ENCODE measurements around the gene PITPNC1. TPM values are rescaled to one million over a fixed set of nuclear protein-coding genes. Genes with fewer than 3 reads are reported as not detected.
"Not testable (repeated sequence)": the region's sequence is repeated elsewhere in the genome, so short reads cannot be mapped to it uniquely, and the experiment has no call there.

The PITPNC1 gene
- total RNA-seq, 1 donor from 2014 or later, result 8.1 TPM

- DNase-seq (ENCODE audit: extremely low spot score in 2 of 2), result no peak
- TF ChIP-seq POLR2A (IDR thresholded peaks at IDR 0.05) (no peak), CTCF (IDR thresholded peaks at IDR 0.05) (no peak), POLR2AphosphoS5 (IDR thresholded peaks at IDR 0.05; ENCODE audit: insufficient read depth in 1 of 2, low read depth in 1 of 2) (no peak)
- intact Hi-C loops (cut with DNase I), result no loop called here
- H3K9me3 ChIP-seq, result no peaks in the 10 kb centered on the region
- no peaks in the 10 kb centered on the region for H3K27me3 ChIP-seq
- H3K27ac ChIP-seq, result no peak overlapping the region
- H3K4me1 ChIP-seq, result peaks cover 10% of the 10 kb centered on the region
- H3K36me3 ChIP-seq, result no peaks in the 10 kb centered on the region
- no peak overlapping the region for H3K4me3 ChIP-seq
Observed at GRCh38 chr17:67385122-67385988, 8.3 kb downstream of the PITPNC1 start.

GRCh38 chr17:67386965-67387551 is 10.0 kb downstream of the PITPNC1 start:
- no peaks in the 10 kb centered on the region for H3K9me3 ChIP-seq

GRCh38 chr17:67388536-67388935 is 11.5 kb downstream of the PITPNC1 start:
- H3K9me3 ChIP-seq; DNase-seq (ENCODE audit: extremely low spot score in 2 of 2); intact Hi-C loops (cut with DNase I); H3K36me3 ChIP-seq; H3K4me3 ChIP-seq; H3K27me3 ChIP-seq; H3K27ac ChIP-seq: not testable (repeated sequence)
- H3K4me1 ChIP-seq, result peaks cover 21% of the 10 kb centered on the region

More at GRCh38 chr17:67386965-67387551, 10.0 kb downstream of the PITPNC1 start:
- DNase-seq (ENCODE audit: extremely low spot score in 2 of 2), result no peak
- Histone ChIP-seq H3K27me3 (no peaks in the 10 kb centered on the region), H3K36me3 (no peaks in the 10 kb centered on the region), H3K27ac (no peak overlapping the region), H3K4me1 (peaks cover 21% of the 10 kb centered on the region), H3K4me3 (no peak overlapping the region)
- intact Hi-C loops (cut with DNase I), result no loop called here
- TF ChIP-seq POLR2A (IDR thresholded peaks at IDR 0.05) (no peak), CTCF (IDR thresholded peaks at IDR 0.05) (peak in 1 of 3 experiments; percentile 41)

- intact Hi-C loops (cut with DNase I), result no loop called here
- Histone ChIP-seq H3K4me3 (no peak overlapping the region), H3K27ac (no peak overlapping the region)
Observed at GRCh38 chr17:67388986-67389385, 11.9 kb downstream of the PITPNC1 start.

More at GRCh38 chr17:67388986-67389385, 11.9 kb downstream of the PITPNC1 start:
- DNase-seq (ENCODE audit: extremely low spot score in 2 of 2), result no peak
- no peaks in the 10 kb centered on the region for H3K36me3 ChIP-seq
- H3K27me3 ChIP-seq, result no peaks in the 10 kb centered on the region
- TF ChIP-seq POLR2A (IDR thresholded peaks at IDR 0.05) (no peak), CTCF (IDR thresholded peaks at IDR 0.05) (no peak), POLR2AphosphoS5 (IDR thresholded peaks at IDR 0.05; ENCODE audit: insufficient read depth in 1 of 2, low read depth in 1 of 2) (no peak)
- H3K9me3 ChIP-seq, result no peaks in the 10 kb centered on the region
- peaks cover 21% of the 10 kb centered on the region for H3K4me1 ChIP-seq
